Stimulated activated naive CD8-positive, alpha-beta T cell treated with anti-CD3 and anti-CD28 coated beads, Interleukin-15, Interleukin-2, amounts not matched to agents 100 U/mL and 50 U/mL, for 24 hours (primary cell): ENCODE measurements around the gene RFNG.

ENCODE experiments used
- ATAC-seq: fragments of 150-1000 bp; cut with Tn5 transposase; one replicate; pipeline ENCODE4 v1.10.0; 2021
- DNase-seq: peaks from one replicate; pipeline ENCODE4 v3.0.0; 2021

The RFNG gene

GRCh38 chr17:82051776-82052637 is at the start of gene RFNG, which contains the start of gene GPS1:
RFNG (minus strand) TSS chr17:82051811; CDS start chr17:82051766, 45 bp downstream.
GPS1 (plus strand) TSS chr17:82051898; CDS start chr17:82051932, 34 bp downstream.
- ATAC-seq (peak; percentile 76), DNase-seq (peak; percentile 92)

- no peak for DNase-seq
- ATAC-seq, result no peak
Measured at GRCh38 chr17:82101301-82101715, 49.7 kb upstream of the RFNG start.

GRCh38 chr17:82100502-82101298 is 49.1 kb upstream of the RFNG start:
- ATAC-seq (no peak), DNase-seq (no peak)

GRCh38 chr17:82098939-82099763 is 47.5 kb upstream of the RFNG start:
- ATAC-seq, result peak; percentile 3

GRCh38 chr17:82098169-82098938 is 46.7 kb upstream of the RFNG start, which contains the start of gene FASN:
FASN (minus strand) TSS chr17:82098236; CDS start chr17:82096445, 1,791 bp downstream.
- ATAC-seq, result peak; percentile 79
- DNase-seq, result peak; percentile 98

More at GRCh38 chr17:82098939-82099763, 47.5 kb upstream of the RFNG start:
- DNase-seq, result no peak

- ATAC-seq (no peak), DNase-seq (no peak)
Measured at GRCh38 chr17:82097919-82098168, 46.2 kb upstream of the RFNG start.

- no peak for ATAC-seq
- peak; percentile 42 for DNase-seq
Measured at GRCh38 chr17:82097184-82097918, 45.7 kb upstream of the RFNG start.

- no peak for ATAC-seq
- DNase-seq, result no peak
Measured at GRCh38 chr17:82096709-82097183, 45.1 kb upstream of the RFNG start.

GRCh38 chr17:82095777-82096708 is 44.4 kb upstream of the RFNG start:
- ATAC-seq (no peak), DNase-seq (no peak)

- DNase-seq (no peak), ATAC-seq (no peak)
Measured at GRCh38 chr17:82094931-82095776, 43.5 kb upstream of the RFNG start.

- DNase-seq, result no peak
- no peak for ATAC-seq
Measured at GRCh38 chr17:82092995-82093751, 41.6 kb upstream of the RFNG start.

- DNase-seq (no peak), ATAC-seq (no peak)
Measured at GRCh38 chr17:82092628-82092994, 41.0 kb upstream of the RFNG start.

GRCh38 chr17:82092094-82092586 is 40.5 kb upstream of the RFNG start:
- DNase-seq (no peak), ATAC-seq (no peak)

- ATAC-seq (no peak), DNase-seq (no peak)
Measured at GRCh38 chr17:82091264-82092066, 39.9 kb upstream of the RFNG start.

GRCh38 chr17:82090549-82091263 is 39.1 kb upstream of the RFNG start:
- no peak for DNase-seq

More at GRCh38 chr17:82090549-82091263, 39.1 kb upstream of the RFNG start:
- no peak for ATAC-seq
